PC-9 (cell line): ENCODE measurements around the gene LAMTOR3.

Experiments used
- CTCF ChIP-seq: fragments of 200-600 bp; sonication (generic); conservative IDR thresholded peaks from 2 replicates; pipeline ENCODE4 v1.6.1; 2017; ENCODE audit warnings: mixed run types, antibody characterized with exemption, mild to moderate bottlenecking, moderate library complexity
- EZH2 ChIP-seq: fragments of 200-600 bp; sonication (generic); IDR thresholded peaks from 2 replicates; pipeline ENCODE4 v1.8.0; 2017; ENCODE audit warnings: antibody characterized with exemption, low read depth

- TF ChIP-seq CTCF, result no peak
- TF ChIP-seq EZH2, result no peak
These were observed 771 bp upstream of the LAMTOR3 start for GRCh38 chr4:99894998-99895397.
